ENCODE results near the gene PIAS4. TPM values are rescaled to one million over a fixed set of nuclear protein-coding genes. Genes with fewer than 3 reads are reported as not detected.
A peak's percentile ranks its signal among the peaks of the same experiment; 100 is the strongest.

The PIAS4 gene
- total and polyA plus RNA-seq, 9 of the 15 experiments (the other 6 are each of a cell fraction or from before 2014, with no cell fraction given): 0.27 to 34.9 (median 14.4) TPM

- H3K9me3 ChIP-seq (replicated peaks; ENCODE audit: control insufficient read depth, insufficient read depth, low read depth, low read length): peaks cover 6% of the 10 kb centered on the region
- 0 out of 2 replicates have a peak, but pooled peaks have one; percentile 24 for TF ChIP-seq POLR2G (IDR thresholded peaks at IDR 0.05; ENCODE audit: low read depth, low read length)
- peak; percentile 73 for TF ChIP-seq RBM22 (IDR thresholded peaks at IDR 0.05; ENCODE audit: low read depth, low read length, poor library complexity, severe bottlenecking)
- no peak for TF ChIP-seq ZNF263 (CRISPR knock-in tag; IDR thresholded peaks at IDR 0.05; ENCODE audit: borderline replicate concordance)
- no peak for TF ChIP-seq THRAP3 (IDR thresholded peaks at IDR 0.05; ENCODE audit: borderline replicate concordance)
- no peak for TF ChIP-seq FOXA3 (CRISPR knock-in tag; conservative IDR thresholded peaks at IDR 0.05 in 1 of 2, IDR thresholded peaks at IDR 0.05 in 1 of 2)
- no peak for TF ChIP-seq ZNF707 (CRISPR knock-in tag; conservative IDR thresholded peaks at IDR 0.05)
- no peak for FAIRE-seq
- intact Hi-C loops (cut with micrococcal nuclease): no loop called here
- CTCF ChIA-PET (ENCODE audit: low intra/inter-chr PET ratio): no interaction called here
- no peak overlapping the region for H3K4me2 ChIP-seq (ENCODE audit: insufficient read depth, low read length)
- peaks cover 60% of the 10 kb centered on the region for H3K36me3 ChIP-seq (ENCODE audit: control insufficient read depth, insufficient read depth, low read length)
- H3K4me3 ChIP-seq: no peak overlapping the region
- no peak for DNase-seq (ENCODE audit: extremely low read depth in 1 of 4, low spot score in 3 of 4)
- no peak for ATAC-seq
- in situ Hi-C loops (cut with MboI): no loop called here
- H3K79me2 ChIP-seq (ENCODE audit: control insufficient read depth, insufficient read depth, low read length): no peaks in the 10 kb centered on the region
- no peaks in the 10 kb centered on the region for H3K9me1 ChIP-seq (ENCODE audit: control insufficient read depth, insufficient read depth, low read length)
- WGBS (ENCODE audit: insufficient coverage, low coverage, missing lambda C conversion rate): 95% methylated on average over 11 of the region's 19 CpGs
- H3K27ac ChIP-seq (ENCODE audit: extremely low read depth, low read depth, low read length): no peak overlapping the region
- no peak overlapping the region for H3K9ac ChIP-seq (ENCODE audit: insufficient read depth in 1 of 2, low read depth in 2 of 2, low read length in 2 of 2)
- no peaks in the 10 kb centered on the region; the same call in 1 of the 2 replicates for H4K20me1 ChIP-seq (replicated peaks; ENCODE audit: control insufficient read depth, insufficient read depth, low read length)
- no TSS peak for BruUV-seq (replicated peaks)
- no peaks in the 10 kb centered on the region for H3K27me3 ChIP-seq (ENCODE audit: control insufficient read depth in 2 of 2, insufficient read depth in 2 of 2, low read length in 2 of 2)
- no peak overlapping the region for H2AFZ ChIP-seq (ENCODE audit: low read depth, low read length)
- H3K4me1 ChIP-seq (replicated peaks in 1 of 2; ENCODE audit: control insufficient read depth in 2 of 2, insufficient read depth in 2 of 2, low read length in 2 of 2): peaks cover 0 to 52% of the 10 kb centered on the region in 2 experiments; a peak in 2 of 5 replicates
- POLR2A ChIA-PET: interaction anchor here (0.5 to 2.2 kb wide), 2 partner anchors 10 to 225 kb away, joined by 4 to 8 read pairs; no protein-coding TSS in a partner anchor
These were observed 27.6 kb downstream of the PIAS4 start for GRCh38 chr19:4035018-4035566.
